GM19438 (cell line): ENCODE data around the gene IREB2.
A peak's percentile ranks its signal among the peaks of the same experiment; 100 is the strongest.
"Not testable (repeated sequence)": the region's sequence is repeated elsewhere in the genome, so short reads cannot be mapped to it uniquely, and the experiment has no call there.

Source experiments
- ATAC-seq: cut with Tn5 transposase; IDR thresholded peaks from one replicate; pipeline ENCODE4 v1.9.1; 2021; ENCODE audit warnings: low read depth; ENCODE audit not compliant: unreplicated experiment

Gene IREB2, protein sequence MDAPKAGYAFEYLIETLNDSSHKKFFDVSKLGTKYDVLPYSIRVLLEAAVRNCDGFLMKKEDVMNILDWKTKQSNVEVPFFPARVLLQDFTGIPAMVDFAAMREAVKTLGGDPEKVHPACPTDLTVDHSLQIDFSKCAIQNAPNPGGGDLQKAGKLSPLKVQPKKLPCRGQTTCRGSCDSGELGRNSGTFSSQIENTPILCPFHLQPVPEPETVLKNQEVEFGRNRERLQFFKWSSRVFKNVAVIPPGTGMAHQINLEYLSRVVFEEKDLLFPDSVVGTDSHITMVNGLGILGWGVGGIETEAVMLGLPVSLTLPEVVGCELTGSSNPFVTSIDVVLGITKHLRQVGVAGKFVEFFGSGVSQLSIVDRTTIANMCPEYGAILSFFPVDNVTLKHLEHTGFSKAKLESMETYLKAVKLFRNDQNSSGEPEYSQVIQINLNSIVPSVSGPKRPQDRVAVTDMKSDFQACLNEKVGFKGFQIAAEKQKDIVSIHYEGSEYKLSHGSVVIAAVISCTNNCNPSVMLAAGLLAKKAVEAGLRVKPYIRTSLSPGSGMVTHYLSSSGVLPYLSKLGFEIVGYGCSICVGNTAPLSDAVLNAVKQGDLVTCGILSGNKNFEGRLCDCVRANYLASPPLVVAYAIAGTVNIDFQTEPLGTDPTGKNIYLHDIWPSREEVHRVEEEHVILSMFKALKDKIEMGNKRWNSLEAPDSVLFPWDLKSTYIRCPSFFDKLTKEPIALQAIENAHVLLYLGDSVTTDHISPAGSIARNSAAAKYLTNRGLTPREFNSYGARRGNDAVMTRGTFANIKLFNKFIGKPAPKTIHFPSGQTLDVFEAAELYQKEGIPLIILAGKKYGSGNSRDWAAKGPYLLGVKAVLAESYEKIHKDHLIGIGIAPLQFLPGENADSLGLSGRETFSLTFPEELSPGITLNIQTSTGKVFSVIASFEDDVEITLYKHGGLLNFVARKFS

DNA sequence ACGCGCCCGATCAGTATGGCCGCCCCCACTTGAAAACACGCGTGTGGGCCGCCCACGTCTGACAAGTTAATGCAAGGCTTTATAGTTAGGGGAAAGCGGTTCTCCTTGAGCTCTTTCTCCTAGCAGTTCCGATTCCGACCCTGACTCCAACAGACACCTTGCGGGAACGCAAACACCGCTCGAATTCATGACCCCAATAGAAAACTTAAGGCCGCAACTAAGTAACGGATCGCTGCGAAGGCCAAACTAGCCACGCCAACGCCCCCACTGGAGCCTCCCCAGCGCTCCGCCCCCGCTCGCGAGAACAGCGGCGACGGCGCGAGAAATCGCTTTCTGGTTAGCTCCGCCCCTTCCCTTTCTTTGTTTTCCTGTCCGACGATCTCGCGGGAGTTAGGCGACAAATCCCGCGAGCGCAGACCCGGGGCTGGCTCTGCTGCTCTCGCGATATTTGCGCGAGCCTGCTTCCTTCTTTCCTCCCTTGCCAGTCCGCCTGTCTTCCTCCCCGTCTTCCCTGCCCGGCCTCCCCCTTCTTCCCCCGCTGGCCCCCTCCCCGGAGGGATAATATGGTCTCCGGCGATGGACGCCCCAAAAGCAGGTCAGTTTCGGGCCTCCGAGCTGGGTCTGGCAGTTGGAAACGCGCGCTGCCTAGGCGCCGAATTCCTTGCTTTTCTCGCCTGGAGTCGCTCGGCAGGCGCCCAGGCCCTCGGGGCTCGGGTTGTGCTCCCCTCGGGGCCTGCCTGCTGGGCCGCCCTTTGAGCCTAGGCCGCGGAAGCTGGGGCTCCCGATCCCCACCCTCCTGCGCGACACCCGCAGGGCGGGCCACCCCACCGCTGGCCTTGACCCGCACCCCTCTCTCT is at the start of gene IREB2:
TSS of gene IREB2 (plus strand) at position 455 of the 857 bp plus-strand sequence. CDS start at position 577, 122 bp downstream.
- ATAC-seq: peak; percentile 86

DNA sequence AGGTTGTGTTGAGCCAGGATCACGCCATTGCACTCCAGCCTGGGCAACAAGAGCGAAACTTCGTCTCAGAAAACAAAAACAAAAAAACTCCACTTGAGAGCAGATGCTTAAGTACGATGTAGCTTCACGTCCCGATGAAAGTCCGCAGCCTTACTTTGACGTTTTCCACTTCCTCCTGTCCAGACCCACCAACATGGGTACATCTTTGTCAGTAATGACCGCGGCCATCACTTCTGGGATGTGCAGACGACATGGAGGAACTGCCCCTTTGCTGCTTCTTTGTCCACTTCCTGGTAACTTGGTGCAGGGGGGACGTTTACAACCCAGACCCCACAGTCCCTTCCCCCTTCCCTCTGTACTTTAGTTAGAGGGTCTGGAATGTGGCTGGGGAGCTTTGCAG is 49.2 kb upstream of the IREB2 start:
- no peak for ATAC-seq

DNA sequence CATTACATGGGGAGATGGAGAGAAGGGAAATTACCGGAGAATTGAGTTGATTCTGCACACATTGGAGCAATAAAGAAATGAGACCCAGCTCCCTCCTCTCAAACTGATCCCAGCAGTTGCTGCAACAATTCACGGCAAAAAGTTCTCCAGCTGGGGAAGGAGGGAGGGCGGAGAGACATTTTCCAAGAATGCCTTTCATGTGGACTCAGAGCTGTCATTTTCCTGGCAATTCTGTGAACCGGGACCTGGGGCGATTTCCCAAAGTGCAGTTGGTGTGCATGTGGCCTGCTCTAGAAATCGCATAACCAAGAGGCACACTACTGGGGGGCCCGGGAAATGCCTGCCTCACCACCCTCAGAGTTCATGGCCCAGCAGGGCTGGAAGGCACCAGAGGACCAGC is 48.7 kb upstream of the IREB2 start:
- no peak for ATAC-seq

DNA sequence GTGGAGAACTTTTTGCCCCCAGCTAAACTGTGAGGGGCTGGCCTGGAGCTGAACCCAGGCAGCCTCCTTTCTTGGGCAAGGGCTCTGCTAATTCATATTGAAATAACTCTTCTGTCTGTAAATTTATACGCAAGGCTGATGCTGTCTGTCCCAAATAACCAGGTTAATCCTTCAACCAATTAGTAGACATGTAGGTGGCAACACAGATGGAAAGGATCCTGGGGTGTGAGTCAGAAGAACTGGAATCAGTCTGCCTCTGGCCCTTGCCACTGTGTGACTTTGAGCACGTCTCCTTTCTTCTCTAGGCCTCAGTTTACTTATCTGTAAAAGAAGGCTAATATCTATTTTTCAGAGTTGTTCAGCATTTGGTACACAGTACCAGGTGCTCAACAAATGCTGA is 48.3 kb upstream of the IREB2 start:
- no peak for ATAC-seq

DNA sequence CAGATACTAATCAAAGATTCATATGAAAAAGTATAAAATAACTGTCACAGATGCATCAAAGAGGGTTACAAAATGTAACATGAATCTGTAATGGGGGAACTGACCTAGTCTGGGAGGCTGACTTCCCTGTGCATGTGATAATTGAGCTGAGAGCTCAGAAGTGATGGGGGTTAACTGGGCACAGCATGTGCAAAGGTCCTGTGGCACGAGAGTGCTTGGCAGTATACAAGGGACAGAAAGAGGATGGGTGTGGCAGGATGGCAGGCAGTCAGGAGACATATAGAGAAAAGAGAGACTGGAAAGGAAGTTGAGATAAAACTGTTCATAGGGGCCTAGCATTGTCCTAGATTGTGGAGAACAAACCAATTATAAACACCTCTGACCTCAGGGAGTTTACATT is 47.8 kb upstream of the IREB2 start:
- ATAC-seq: no peak

DNA sequence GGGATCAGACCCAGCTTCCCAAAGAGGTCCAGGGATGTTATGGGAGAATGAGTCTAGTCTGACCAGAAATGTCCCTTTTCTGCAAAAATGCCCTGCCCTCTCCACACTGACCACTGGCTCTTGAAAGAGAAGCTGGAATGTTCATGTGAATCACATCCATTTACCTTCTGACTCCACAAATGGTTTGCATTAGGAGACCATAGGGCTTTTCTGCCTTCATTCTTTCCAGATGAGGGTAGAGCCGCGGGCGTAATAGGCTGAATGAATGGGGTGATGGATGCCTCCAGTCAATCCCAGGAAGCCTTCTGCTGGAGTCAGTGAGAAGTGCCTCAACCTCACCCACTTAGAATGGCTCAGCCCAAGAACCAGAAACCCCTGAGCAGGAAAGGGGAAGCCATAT is 47.2 kb upstream of the IREB2 start:
- ATAC-seq: no peak

DNA sequence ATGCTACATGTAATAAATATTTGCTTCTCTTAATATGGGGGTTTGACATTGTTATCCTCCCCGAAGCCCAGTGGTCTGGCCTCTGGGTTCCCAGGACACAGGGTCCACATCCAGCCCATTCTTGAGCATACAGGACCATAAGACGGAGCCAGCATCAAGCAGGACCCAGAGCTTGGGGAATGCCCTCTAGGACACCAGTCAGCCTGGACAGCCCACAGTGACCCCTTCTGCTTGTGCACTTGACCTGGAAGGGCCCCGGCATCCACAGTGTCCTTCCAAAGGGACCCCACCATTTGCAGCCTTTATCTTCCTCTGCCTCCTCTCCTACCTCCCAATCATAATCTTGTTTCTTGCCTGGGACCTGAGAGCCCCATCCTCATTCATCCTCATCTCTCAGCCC is 46.2 kb upstream of the IREB2 start:
- no peak for ATAC-seq

DNA sequence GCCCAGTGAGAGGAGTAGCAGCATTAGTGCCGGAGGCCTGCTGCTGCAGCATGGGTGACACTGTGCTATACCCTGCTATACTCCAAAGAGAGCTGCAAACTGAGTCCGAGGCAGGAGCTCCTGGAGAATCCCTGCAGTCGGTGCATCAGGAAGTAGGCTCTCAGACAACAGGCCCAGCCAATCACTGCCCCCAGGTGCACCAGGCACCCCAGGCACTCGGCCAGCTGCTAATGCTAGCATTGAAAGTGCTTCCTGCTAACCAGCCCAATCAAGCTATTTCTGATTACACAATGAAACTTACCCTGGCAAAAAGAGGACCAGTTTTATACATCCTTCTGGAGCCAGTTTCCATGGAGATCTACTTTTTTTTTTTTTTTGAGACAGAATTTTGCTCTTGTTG is 45.6 kb upstream of the IREB2 start:
- ATAC-seq: no peak

DNA sequence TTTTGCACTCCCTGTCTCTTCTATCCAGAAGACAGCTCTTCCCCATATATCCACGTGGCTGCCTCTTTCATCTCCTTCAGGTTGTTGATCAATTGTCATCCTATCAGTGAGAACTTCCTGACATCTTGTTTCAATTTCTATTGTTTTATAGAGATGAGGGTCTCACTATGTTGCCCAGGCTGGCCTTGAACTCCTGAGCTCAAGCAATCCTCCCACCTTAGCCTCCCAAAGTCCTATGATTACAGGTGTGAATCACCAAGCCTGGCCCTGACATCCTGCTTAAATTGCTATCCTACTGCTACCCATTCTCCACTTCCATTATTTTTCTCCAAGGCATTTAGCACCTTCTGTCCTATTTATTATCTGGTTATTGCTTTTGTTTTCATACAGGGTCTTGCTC is 44.9 kb upstream of the IREB2 start:
- no peak for ATAC-seq

DNA sequence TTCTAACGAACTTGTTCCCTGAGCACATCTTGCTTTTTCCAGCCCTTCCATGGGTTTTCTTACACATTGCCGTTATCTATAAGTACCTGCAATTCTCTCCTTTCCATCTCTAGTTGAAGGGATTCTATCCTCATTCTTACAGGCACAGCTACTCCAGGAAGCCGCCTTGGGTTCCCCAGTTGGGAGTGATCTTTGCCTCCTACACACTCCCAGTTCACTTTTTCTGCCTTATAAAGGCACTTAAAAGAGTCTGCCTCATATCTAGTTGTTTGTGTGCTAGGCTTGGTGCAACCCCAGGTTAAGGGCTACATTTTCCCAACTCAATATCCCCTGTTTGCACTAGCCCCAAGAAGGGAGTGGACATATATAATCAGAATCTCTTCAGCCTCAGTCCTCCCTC is 44.0 kb upstream of the IREB2 start:
- no peak for ATAC-seq

DNA sequence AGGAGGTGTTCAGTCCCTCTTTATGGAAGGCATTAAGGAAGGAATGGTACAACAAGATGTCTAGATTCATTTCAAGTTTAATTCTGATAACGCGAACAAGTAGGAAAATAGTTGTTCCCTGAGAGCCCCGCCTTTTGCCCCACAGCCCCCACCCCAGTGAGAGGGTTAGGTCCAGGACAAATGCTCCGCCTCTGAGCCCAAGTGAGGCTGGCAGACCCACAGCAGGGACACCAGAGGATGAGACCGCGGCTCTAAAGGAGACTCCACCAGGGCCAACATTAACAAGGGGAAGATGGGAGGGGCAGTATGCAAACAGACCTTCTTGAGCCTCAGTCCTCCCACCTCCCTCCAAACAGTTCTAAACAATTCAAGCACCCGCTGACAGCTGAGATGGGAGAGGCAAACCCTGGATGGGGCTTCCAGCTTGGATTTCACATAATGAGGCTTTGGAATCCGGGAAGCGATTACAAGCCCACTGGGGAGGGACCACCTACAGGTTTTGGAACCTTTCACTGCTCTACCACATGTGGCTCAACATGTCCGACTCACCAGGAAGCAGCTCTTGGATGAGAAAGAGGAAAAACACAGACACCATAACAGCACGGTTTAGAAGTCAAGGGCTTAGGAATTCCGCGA is 42.9 kb upstream of the IREB2 start:
- ATAC-seq: no peak

DNA sequence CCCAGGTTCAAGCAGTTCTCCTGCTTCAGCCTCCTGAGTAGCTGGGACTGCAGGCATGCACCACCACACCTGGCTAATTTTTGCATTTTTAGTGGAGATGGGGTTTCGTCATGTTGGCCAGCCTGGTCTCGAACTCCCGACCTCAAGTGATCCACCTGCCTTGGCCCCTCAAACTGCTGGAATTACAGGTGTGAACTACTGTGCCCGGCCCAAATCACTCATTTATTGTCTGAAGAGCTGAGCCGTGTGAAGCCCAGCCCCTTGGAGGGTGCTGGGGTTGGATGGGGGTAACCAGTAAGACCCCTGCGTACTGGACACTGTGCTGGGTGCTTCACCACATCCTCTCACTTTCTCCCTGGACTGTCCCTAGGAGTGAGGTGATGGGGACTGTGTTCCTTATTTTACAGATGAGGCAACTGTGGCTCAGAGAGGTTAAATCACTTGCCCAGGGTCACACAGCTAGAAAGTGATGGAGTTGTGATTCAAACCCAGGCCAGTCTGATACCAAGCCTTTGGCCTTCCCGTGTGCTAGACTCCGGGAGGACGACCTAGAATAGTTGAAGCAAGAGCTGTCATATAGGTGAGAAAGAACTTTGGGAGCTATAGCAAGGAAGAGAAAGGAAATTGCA is 41.7 kb upstream of the IREB2 start:
- ATAC-seq: no peak

DNA sequence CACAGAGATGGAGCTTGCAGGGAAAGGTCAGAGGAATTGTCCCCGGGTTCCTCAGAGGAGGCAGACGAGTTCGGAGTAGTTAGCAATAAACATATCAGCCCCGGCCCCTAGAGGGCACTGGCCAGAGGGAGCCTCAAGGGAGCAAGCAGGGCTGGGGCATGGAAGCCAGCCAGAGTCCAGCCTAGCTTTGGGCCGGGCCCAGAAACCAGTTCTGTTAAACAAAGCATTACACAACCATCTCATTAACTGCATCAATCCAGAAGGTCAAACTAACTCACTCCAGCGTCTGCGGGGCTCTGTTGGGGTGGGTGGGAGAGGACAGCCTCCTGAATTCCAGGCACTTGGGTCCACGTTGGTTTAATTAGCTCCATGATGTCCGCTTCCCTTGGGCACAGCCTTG is 41.0 kb upstream of the IREB2 start:
- ATAC-seq: no peak

DNA sequence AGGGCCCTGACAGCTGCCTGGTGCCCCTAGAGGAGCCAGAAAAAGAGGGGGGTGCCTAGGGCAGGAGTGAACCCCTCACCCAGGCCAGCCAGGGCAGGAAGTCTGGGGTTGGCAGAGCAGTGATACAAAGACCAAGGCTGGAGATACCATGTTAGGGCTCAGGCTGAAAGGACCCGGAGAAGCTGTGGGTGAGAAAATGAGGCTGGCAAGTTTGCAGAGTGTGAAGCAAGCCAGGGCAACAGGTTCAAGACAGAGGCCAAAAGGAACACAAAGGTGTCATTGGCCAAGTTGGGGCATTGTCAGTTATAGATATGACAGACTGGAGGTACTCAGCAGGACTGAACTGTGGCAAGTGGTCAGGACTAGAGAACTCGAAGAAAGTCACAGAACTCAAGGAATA is 40.6 kb upstream of the IREB2 start:
- no peak for ATAC-seq

DNA sequence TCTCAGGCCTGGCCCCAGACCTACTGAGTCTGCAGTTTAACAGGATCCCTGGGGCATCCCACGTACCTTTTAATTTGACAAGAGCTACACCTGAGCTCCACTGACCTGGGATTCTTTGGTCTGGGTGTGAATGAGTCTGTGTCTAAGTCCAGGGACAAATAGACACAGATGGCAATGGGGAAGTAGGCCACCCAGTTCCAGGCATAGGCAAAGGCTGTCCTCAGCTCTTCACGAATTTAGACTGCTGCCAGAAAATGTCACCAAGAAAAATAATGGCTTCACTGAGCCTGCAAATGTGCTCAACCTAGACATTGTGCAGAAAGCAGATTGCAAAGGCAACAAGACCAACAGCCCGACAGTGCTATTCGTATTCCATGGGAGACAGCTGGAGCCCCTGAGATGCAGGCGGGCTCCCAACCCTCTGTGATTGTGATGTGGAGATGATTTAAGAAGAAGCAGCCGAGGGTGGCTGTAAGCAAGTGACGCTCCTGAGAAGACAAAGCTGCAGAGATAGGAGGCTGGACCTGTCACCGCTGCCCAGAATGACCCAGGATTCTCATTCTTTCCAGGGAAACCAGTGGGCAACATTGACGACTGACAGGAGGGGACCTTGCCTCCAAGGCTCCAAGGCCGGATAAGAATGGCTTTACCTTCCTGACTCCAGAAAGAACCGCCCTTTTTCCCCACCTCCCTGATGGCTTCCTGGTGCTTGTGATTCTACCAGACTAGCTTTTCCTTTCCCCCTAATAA is 39.8 kb upstream of the IREB2 start:
- ATAC-seq: no peak

DNA sequence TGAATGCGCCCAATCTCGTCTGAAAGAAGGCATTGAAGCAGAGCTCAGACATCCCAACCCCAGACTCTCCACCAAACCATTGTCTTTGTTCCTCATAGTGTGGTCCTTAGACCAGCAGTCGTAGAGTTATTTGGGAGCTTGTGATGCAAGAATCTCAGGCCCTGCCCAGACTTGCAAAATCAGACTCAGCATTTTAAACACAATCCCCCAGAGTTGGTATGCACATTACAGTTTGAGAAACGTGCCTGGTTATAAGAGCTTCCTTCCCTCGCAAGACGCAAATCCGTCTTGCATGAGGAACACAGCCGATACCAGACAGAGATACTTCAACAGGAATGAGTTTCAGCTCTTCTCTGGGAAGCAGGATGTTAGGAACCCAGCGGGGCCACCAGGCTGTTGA is 38.9 kb upstream of the IREB2 start:
- ATAC-seq: no peak

DNA sequence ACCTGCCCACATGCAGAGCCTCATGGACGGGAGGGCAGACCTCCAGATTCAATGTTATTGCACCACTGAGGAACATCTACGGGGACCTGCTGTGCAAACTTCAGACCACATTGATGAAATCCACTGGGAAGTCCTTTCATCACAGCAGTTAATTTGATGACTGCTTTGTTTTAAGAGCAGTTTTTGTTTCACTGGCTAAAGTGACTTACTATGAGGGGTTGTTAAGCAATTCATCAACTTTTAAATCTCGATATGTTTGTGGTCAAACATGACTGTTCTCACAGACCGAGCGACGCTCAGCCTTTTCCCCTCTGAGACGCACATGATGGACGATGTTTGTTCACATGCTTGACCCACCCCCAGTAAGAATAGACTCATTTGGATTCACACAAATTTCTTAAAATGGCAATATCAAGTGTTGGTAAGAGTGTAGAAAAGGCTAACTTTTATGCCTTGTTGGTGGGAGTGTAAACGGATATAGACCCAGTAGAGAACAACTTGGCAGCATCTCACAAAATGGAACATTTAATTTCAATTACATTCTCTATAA is 35.9 kb upstream of the IREB2 start:
- no peak for ATAC-seq

DNA sequence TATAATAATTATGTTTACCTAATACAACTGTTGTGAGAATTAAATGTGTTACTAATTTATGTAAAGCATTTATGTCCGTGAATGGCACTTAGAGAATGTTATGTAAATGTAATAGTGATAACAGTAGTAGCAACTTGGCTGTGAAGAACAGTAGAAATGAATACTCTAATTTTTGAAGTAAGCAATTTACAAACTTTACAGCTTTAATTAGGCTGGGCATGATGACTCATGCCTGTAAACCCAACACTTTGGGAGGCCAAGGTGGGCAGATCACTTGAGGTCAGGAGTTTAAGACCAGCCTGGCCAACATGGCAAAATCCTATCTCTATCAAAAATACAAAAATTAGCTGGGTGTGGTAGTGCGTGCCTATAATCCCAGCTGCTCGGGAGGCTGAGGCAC is 33.9 kb upstream of the IREB2 start:
- no peak for ATAC-seq

DNA sequence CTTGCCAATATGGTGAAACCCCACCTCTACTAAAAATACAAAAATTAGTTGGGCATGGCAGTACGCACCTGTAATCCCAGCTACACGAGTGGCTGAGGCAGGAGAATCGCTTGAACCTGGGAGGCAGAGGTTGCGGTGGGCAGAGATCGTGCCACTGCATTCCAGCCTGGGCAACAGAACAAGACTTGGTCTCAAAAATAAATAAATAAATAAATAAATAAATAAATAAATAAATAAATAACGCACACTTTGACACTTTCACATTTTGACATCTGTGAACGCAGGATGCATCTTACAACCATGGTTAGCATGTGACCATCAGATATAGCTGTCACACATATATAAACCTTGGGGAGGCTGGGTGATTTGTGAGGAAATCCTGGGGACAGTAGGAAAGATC is 33.2 kb upstream of the IREB2 start:
- not testable (repeated sequence) for ATAC-seq
